ENCODE measurements around the gene CNN3. TPM values are rescaled to one million over a fixed set of nuclear protein-coding genes. Genes with fewer than 3 reads are reported as not detected.
A peak's percentile ranks its signal among the peaks of the same experiment; 100 is the strongest.

The CNN3 gene
- total RNA-seq = 1.0 TPM
- 1 to 10 TPM in 3 of 4 donors, under 1 TPM in 1; 1.00 to 8.7 (median 3.1) TPM for polyA plus RNA-seq

DNA sequence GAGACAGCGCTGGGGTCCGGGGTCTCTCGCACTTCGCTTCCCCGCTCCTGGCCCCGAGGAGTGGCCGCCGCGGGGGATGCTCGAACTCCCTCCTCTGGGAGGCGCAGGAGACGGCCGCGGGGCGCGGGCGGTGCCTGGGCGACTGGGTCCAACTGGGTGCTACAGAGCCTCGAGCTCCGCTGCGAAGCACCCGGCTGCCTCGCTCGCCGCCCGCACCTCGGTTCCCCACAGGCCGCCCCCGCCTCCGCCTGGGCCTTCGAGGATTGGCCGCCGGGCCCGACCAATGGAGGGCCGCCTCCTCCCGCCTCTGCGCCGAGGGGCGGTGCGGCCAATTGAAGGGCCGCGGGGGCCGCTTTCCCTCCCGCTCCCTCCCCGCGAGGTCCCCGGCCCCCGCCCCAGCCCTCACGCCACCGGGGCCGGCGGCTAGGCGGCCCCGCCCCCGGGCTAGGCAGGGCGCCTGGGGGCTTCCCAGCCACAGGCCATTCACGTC lies at the start of gene CNN3:
CNN3 (minus strand) TSS at position 196 of the 490 bp plus-strand sequence. CDS start 216 bp downstream, outside the sequence.
- Histone ChIP-seq H3K4me1 (ENCODE audit: control insufficient read depth, insufficient read depth, low read length, poor library complexity, severe bottlenecking) (peaks cover 13% of the 10 kb centered on the region), H3K27me3 (ENCODE audit: control insufficient read depth, insufficient read depth, low read length) (peaks cover 24% of the 10 kb centered on the region), H3K4me3 (ENCODE audit: low read depth, low read length) (no peak within 1 kb of the TSS), H3K36me3 (ENCODE audit: control insufficient read depth, insufficient read depth, low read length) (no peaks in the 10 kb centered on the region), H3K27ac (ENCODE audit: insufficient read depth, low read length, poor library complexity, severe bottlenecking) (no peak within 1 kb of the TSS), H3K9me3 (ENCODE audit: control insufficient read depth in 2 of 2, low read length in 2 of 2) (no peaks in the 10 kb centered on the region)
- Mint-ChIP-seq H3K4me1 (peaks cover 0 to 22% (median 12%) of the 10 kb centered on the region in 4 donors), H3K36me3 (no peaks in the 10 kb centered on the region), H3K4me3 (peak within 1 kb of the TSS; percentile 88 to 93 (median 90)), H3K27me3 (peaks cover 86% of the 10 kb centered on the region), H3K9me3 (peaks cover 0 to 4% (median 0%) of the 10 kb centered on the region in 7 donors), H3K27ac (peak within 1 kb of the TSS in 1 of 3 donors; percentile 44)
- ATAC-seq (ENCODE audit: low read depth in 2 of 2) (peak; percentile 73 to 83), DNase-seq (peak; percentile 43 to 68 (median 48))

DNA sequence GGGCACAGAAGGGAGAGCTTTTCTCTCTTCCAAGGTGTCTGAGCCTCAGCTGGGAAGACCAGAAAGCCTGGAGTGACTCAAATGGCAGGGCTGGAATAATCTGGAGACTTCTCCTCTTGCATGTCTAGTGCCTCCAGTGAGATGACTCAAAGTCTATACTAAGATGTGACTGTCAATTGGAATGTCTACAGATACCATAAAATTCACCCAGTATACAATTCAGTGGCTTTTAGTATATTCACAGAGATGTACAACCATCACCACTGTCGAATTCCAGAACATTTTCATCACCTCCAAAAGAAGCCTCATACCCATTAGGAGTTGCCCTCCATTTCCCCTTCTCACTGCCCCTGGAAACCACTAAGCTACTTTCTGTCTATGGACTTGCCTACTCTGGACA lies 47.9 kb upstream of the CNN3 start:
- Histone ChIP-seq H3K27me3 (ENCODE audit: control insufficient read depth, insufficient read depth, low read length) (no peaks in the 10 kb centered on the region), H3K4me1 (ENCODE audit: control insufficient read depth, insufficient read depth, low read length, poor library complexity, severe bottlenecking) (no peaks in the 10 kb centered on the region), H3K4me3 (ENCODE audit: low read depth, low read length) (no peak overlapping the region), H3K9me3 (ENCODE audit: control insufficient read depth in 2 of 2, low read length in 2 of 2) (no peaks in the 10 kb centered on the region), H3K36me3 (ENCODE audit: control insufficient read depth, insufficient read depth, low read length) (no peaks in the 10 kb centered on the region), H3K27ac (ENCODE audit: insufficient read depth, low read length, poor library complexity, severe bottlenecking) (no peak overlapping the region)
- no peak for ATAC-seq (ENCODE audit: low read depth in 2 of 2)
- no peak for DNase-seq
- Mint-ChIP-seq H3K4me1 (peaks cover 0 to 4% (median 0%) of the 10 kb centered on the region in 4 donors), H3K9me3 (no peaks in the 10 kb centered on the region), H3K4me3 (no peak overlapping the region), H3K27ac (no peak overlapping the region), H3K36me3 (no peaks in the 10 kb centered on the region), H3K27me3 (no peaks in the 10 kb centered on the region)

DNA sequence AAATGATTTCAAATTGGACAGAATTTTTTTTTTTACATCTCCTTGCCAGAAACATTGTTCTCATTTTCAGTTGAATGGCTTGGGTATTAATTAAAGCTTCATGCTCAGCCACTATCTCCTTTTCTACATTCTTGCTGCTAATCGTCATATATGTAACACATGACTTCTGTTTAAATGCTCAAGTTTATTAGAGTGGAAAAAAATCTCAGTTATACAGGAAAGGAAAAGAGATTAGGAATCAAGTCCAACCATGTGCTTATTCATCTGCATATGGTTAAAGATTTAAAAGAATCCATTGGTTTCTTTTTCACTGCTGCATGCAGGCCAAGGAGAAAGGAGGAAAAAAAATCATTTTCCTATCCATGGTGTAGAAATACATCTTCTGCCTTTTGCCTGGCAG lies 47.3 kb upstream of the CNN3 start:
- Histone ChIP-seq H3K4me1 (ENCODE audit: control insufficient read depth, insufficient read depth, low read length, poor library complexity, severe bottlenecking) (no peaks in the 10 kb centered on the region), H3K9me3 (ENCODE audit: control insufficient read depth in 2 of 2, low read length in 2 of 2) (no peaks in the 10 kb centered on the region), H3K36me3 (ENCODE audit: control insufficient read depth, insufficient read depth, low read length) (no peaks in the 10 kb centered on the region), H3K4me3 (ENCODE audit: low read depth, low read length) (no peak overlapping the region), H3K27ac (ENCODE audit: insufficient read depth, low read length, poor library complexity, severe bottlenecking) (no peak overlapping the region), H3K27me3 (ENCODE audit: control insufficient read depth, insufficient read depth, low read length) (no peaks in the 10 kb centered on the region)
- peaks cover 2% of the 10 kb centered on the region for H3K36me3 Mint-ChIP-seq
- no peak for DNase-seq
- no peak overlapping the region for H3K27ac Mint-ChIP-seq
- no peak for ATAC-seq (ENCODE audit: low read depth in 2 of 2)
- H3K4me1 Mint-ChIP-seq = peaks cover 0 to 8% (median 0%) of the 10 kb centered on the region in 4 donors
- no peak overlapping the region for H3K4me3 Mint-ChIP-seq
- no peaks in the 10 kb centered on the region for H3K27me3 Mint-ChIP-seq
- H3K9me3 Mint-ChIP-seq = peaks cover 0 to 1% (median 0%) of the 10 kb centered on the region in 7 donors

- H3K27ac Mint-ChIP-seq = no peak overlapping the region
- Histone ChIP-seq H3K9me3 (ENCODE audit: control insufficient read depth in 2 of 2, low read length in 2 of 2) (no peaks in the 10 kb centered on the region), H3K4me3 (ENCODE audit: low read depth, low read length) (no peak overlapping the region), H3K36me3 (ENCODE audit: control insufficient read depth, insufficient read depth, low read length) (no peaks in the 10 kb centered on the region), H3K27ac (ENCODE audit: insufficient read depth, low read length, poor library complexity, severe bottlenecking) (no peak overlapping the region), H3K27me3 (ENCODE audit: control insufficient read depth, insufficient read depth, low read length) (no peaks in the 10 kb centered on the region), H3K4me1 (ENCODE audit: control insufficient read depth, insufficient read depth, low read length, poor library complexity, severe bottlenecking) (no peaks in the 10 kb centered on the region)
- no peak for DNase-seq
- peaks cover 0 to 1% (median 0%) of the 10 kb centered on the region in 7 donors for H3K9me3 Mint-ChIP-seq
- no peaks in the 10 kb centered on the region for H3K27me3 Mint-ChIP-seq
- ATAC-seq (ENCODE audit: low read depth in 2 of 2) = no peak
- peaks cover 4% of the 10 kb centered on the region for H3K36me3 Mint-ChIP-seq
- H3K4me3 Mint-ChIP-seq = peak overlapping the region in 1 of 4 donors; percentile 32
- H3K4me1 Mint-ChIP-seq = peaks cover 0 to 8% (median 1%) of the 10 kb centered on the region in 4 donors
These were observed 46.5 kb upstream of the CNN3 start for GRCh38 chr1:94973309-94973922.

DNA sequence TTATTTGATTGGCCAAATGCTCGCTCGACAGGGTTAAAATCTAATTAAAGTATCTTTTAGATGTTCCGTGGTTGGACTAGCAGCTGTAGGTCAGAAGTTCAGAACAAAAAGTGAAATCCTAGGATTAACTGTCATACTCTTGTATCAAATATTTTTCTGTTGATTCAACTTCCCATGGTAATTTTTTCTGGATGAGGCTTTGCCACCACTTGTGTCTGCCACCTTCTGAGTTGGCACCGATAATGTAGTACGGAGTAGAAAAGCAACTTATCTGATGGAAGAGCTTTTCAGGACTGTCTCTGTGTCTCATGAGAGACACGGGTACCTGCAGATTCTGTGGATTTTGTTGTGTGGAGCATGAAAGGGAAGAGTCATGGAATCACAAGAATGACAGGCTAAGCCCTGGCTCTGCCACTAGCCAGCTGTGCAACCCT lies 44.6 kb upstream of the CNN3 start:
- Mint-ChIP-seq H3K27ac (no peak overlapping the region), H3K4me3 (no peak overlapping the region), H3K36me3 (peaks cover 4% of the 10 kb centered on the region), H3K4me1 (peaks cover 0 to 8% (median 2%) of the 10 kb centered on the region in 4 donors), H3K27me3 (no peaks in the 10 kb centered on the region), H3K9me3 (peaks cover 0 to 1% (median 0%) of the 10 kb centered on the region in 7 donors)
- ATAC-seq (ENCODE audit: low read depth in 2 of 2) (no peak), DNase-seq (no peak)
- Histone ChIP-seq H3K4me1 (ENCODE audit: control insufficient read depth, insufficient read depth, low read length, poor library complexity, severe bottlenecking) (no peaks in the 10 kb centered on the region), H3K27me3 (ENCODE audit: control insufficient read depth, insufficient read depth, low read length) (no peaks in the 10 kb centered on the region), H3K4me3 (ENCODE audit: low read depth, low read length) (no peak overlapping the region), H3K27ac (ENCODE audit: insufficient read depth, low read length, poor library complexity, severe bottlenecking) (no peak overlapping the region), H3K36me3 (ENCODE audit: control insufficient read depth, insufficient read depth, low read length) (no peaks in the 10 kb centered on the region), H3K9me3 (ENCODE audit: control insufficient read depth in 2 of 2, low read length in 2 of 2) (no peaks in the 10 kb centered on the region)

GRCh38 chr1:94970783-94971182 lies 43.9 kb upstream of the CNN3 start:
- peak overlapping the region in 1 of 3 donors; percentile 20 for H3K27ac Mint-ChIP-seq
- no peaks in the 10 kb centered on the region for H3K27me3 Mint-ChIP-seq
- H3K36me3 Mint-ChIP-seq = peaks cover 4% of the 10 kb centered on the region
- peaks cover 0 to 8% (median 3%) of the 10 kb centered on the region in 4 donors for H3K4me1 Mint-ChIP-seq
- no peak overlapping the region for H3K4me3 ChIP-seq (ENCODE audit: low read depth, low read length)
- ATAC-seq (ENCODE audit: low read depth in 2 of 2) (no peak), DNase-seq (no peak)
- no peaks in the 10 kb centered on the region for H3K36me3 ChIP-seq (ENCODE audit: control insufficient read depth, insufficient read depth, low read length)
- no peak overlapping the region for H3K4me3 Mint-ChIP-seq
- H3K9me3 Mint-ChIP-seq = peaks cover 0 to 1% (median 0%) of the 10 kb centered on the region in 7 donors
- no peaks in the 10 kb centered on the region for H3K4me1 ChIP-seq (ENCODE audit: control insufficient read depth, insufficient read depth, low read length, poor library complexity, severe bottlenecking)
- H3K27ac ChIP-seq (ENCODE audit: insufficient read depth, low read length, poor library complexity, severe bottlenecking) = no peak overlapping the region
- H3K9me3 ChIP-seq (ENCODE audit: control insufficient read depth in 2 of 2, low read length in 2 of 2) = no peaks in the 10 kb centered on the region
- no peaks in the 10 kb centered on the region for H3K27me3 ChIP-seq (ENCODE audit: control insufficient read depth, insufficient read depth, low read length)

GRCh38 chr1:94969137-94969536 lies 42.2 kb upstream of the CNN3 start:
- Mint-ChIP-seq H3K4me1 (peaks cover 0 to 11% (median 8%) of the 10 kb centered on the region in 4 donors), H3K27me3 (no peaks in the 10 kb centered on the region), H3K27ac (no peak overlapping the region), H3K9me3 (peaks cover 0 to 1% (median 0%) of the 10 kb centered on the region in 7 donors), H3K36me3 (peaks cover 4% of the 10 kb centered on the region), H3K4me3 (no peak overlapping the region)
- DNase-seq (no peak), ATAC-seq (ENCODE audit: low read depth in 2 of 2) (no peak)
- Histone ChIP-seq H3K27me3 (ENCODE audit: control insufficient read depth, insufficient read depth, low read length) (no peaks in the 10 kb centered on the region), H3K4me1 (ENCODE audit: control insufficient read depth, insufficient read depth, low read length, poor library complexity, severe bottlenecking) (no peaks in the 10 kb centered on the region), H3K36me3 (ENCODE audit: control insufficient read depth, insufficient read depth, low read length) (no peaks in the 10 kb centered on the region), H3K4me3 (ENCODE audit: low read depth, low read length) (no peak overlapping the region), H3K27ac (ENCODE audit: insufficient read depth, low read length, poor library complexity, severe bottlenecking) (no peak overlapping the region), H3K9me3 (ENCODE audit: control insufficient read depth in 2 of 2, low read length in 2 of 2) (no peaks in the 10 kb centered on the region)

DNA sequence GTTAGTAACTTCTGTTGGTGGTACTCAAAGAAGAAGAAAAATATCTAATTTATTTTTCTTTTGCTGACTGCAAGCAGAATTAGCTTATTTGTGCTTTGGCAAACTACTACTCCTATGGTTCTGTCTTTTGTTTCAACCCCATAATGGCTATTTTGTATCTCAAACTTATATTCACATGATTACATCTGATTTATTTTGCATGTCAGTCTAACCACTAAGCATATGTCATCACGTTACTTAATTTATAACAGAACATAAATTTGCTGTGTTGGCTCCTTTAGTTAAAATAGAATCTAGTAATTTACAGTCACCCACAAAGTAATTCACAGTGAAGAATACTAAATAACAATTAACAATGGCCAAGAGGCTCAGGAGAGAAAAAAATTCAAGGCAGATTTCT lies 39.1 kb upstream of the CNN3 start:
- H3K36me3 ChIP-seq (ENCODE audit: control insufficient read depth, insufficient read depth, low read length) = no peaks in the 10 kb centered on the region
- no peaks in the 10 kb centered on the region for H3K9me3 ChIP-seq (ENCODE audit: control insufficient read depth in 2 of 2, low read length in 2 of 2)
- Mint-ChIP-seq H3K9me3 (peaks cover 0 to 1% (median 0%) of the 10 kb centered on the region in 7 donors), H3K36me3 (peaks cover 4% of the 10 kb centered on the region), H3K27ac (no peak overlapping the region), H3K4me1 (peaks cover 10 to 31% (median 16%) of the 10 kb centered on the region in 4 donors), H3K4me3 (no peak overlapping the region), H3K27me3 (no peaks in the 10 kb centered on the region)
- peaks cover 5% of the 10 kb centered on the region for H3K4me1 ChIP-seq (ENCODE audit: control insufficient read depth, insufficient read depth, low read length, poor library complexity, severe bottlenecking)
- DNase-seq (no peak), ATAC-seq (ENCODE audit: low read depth in 2 of 2) (no peak)
- no peaks in the 10 kb centered on the region for H3K27me3 ChIP-seq (ENCODE audit: control insufficient read depth, insufficient read depth, low read length)
- no peak overlapping the region for H3K27ac ChIP-seq (ENCODE audit: insufficient read depth, low read length, poor library complexity, severe bottlenecking)
- no peak overlapping the region for H3K4me3 ChIP-seq (ENCODE audit: low read depth, low read length)

Data from CD4-positive, CD25-positive, alpha-beta regulatory T cell (primary cell).